ENCODE data around the gene BRINP1. TPM values are rescaled to one million over a fixed set of nuclear protein-coding genes. Genes with fewer than 3 reads are reported as not detected.

BRINP1 gene
- total RNA-seq, 6 donors from 2014 or later, result 0.30 to 10.9 (median 0.72) TPM; not detected in 1

GRCh38 chr9:119334745-119335144 is 34.5 kb downstream of the BRINP1 start:
- no peak for ATAC-seq (ENCODE audit: low FRiP score in 2 of 2)
- H3K27ac ChIP-seq, result no peak overlapping the region
- H3K4me1 ChIP-seq, result no peaks in the 10 kb centered on the region
- peaks cover 0 to 3% (median 0%) of the 10 kb centered on the region in 4 donors for H3K9me3 ChIP-seq
- no peak for DNase-seq
- H3K4me3 ChIP-seq, result no peak overlapping the region
- TF ChIP-seq POLR2AphosphoS5 (IDR thresholded peaks at IDR 0.05) (no peak), CTCF (IDR thresholded peaks at IDR 0.05) (no peak), EP300 (IDR thresholded peaks at IDR 0.05) (no peak), POLR2A (IDR thresholded peaks at IDR 0.05) (no peak)
- H3K36me3 ChIP-seq, result no peaks in the 10 kb centered on the region
- 68 to 71% methylated on average over 5 of the region's 5 CpGs for WGBS, 2 donors
- no peaks in the 10 kb centered on the region for H3K27me3 ChIP-seq

- no peaks in the 10 kb centered on the region for H3K27me3 ChIP-seq
- H3K9me3 ChIP-seq, result peaks cover 0 to 10% (median 1%) of the 10 kb centered on the region in 4 donors
- no peak overlapping the region for H3K4me3 ChIP-seq
- no peaks in the 10 kb centered on the region for H3K4me1 ChIP-seq
- DNase-seq, result no peak
- 70 to 77% methylated on average over 4 of the region's 4 CpGs for WGBS, 2 donors
- H3K36me3 ChIP-seq, result no peaks in the 10 kb centered on the region
- H3K27ac ChIP-seq, result no peak overlapping the region
- no peak for ATAC-seq (ENCODE audit: low FRiP score in 2 of 2)
- no peak for TF ChIP-seq EP300 (IDR thresholded peaks at IDR 0.05)
- no peak for TF ChIP-seq POLR2AphosphoS5 (IDR thresholded peaks at IDR 0.05)
These were observed 35.6 kb downstream of the BRINP1 start for GRCh38 chr9:119333507-119334229.

GRCh38 chr9:119332522-119332921 is 36.7 kb downstream of the BRINP1 start:
- 74 to 94% methylated on average over 1 to 2 of the region's 2 CpGs for WGBS, 2 donors
- Histone ChIP-seq H3K4me3 (no peak overlapping the region), H3K36me3 (no peaks in the 10 kb centered on the region), H3K4me1 (no peaks in the 10 kb centered on the region), H3K9me3 (peaks cover 0 to 10% (median 1%) of the 10 kb centered on the region in 4 donors), H3K27ac (no peak overlapping the region), H3K27me3 (no peaks in the 10 kb centered on the region)
- DNase-seq (no peak), ATAC-seq (ENCODE audit: low FRiP score in 2 of 2) (no peak)
- TF ChIP-seq EP300 (IDR thresholded peaks at IDR 0.05), result no peak
- TF ChIP-seq POLR2A (IDR thresholded peaks at IDR 0.05), result no peak
- TF ChIP-seq CTCF (IDR thresholded peaks at IDR 0.05), result no peak
- no peak for TF ChIP-seq POLR2AphosphoS5 (IDR thresholded peaks at IDR 0.05)

GRCh38 chr9:119322184-119322583 is 47.1 kb downstream of the BRINP1 start:
- H3K27ac ChIP-seq, result no peak overlapping the region
- no peaks in the 10 kb centered on the region for H3K36me3 ChIP-seq
- 60 to 65% methylated on average over 7 of the region's 7 CpGs for WGBS, 2 donors
- DNase-seq (peak in 1 of 2 donors; percentile 7), ATAC-seq (ENCODE audit: low FRiP score in 2 of 2) (peak in 1 of 2 donors; percentile 78)
- no peaks in the 10 kb centered on the region for H3K27me3 ChIP-seq
- no peaks in the 10 kb centered on the region for H3K9me3 ChIP-seq
- H3K4me1 ChIP-seq, result no peaks in the 10 kb centered on the region
- no peak overlapping the region for H3K4me3 ChIP-seq
- TF ChIP-seq POLR2A (IDR thresholded peaks at IDR 0.05) (no peak), EP300 (IDR thresholded peaks at IDR 0.05) (no peak), POLR2AphosphoS5 (IDR thresholded peaks at IDR 0.05) (no peak), CTCF (IDR thresholded peaks at IDR 0.05) (no peak)

GRCh38 chr9:119318371-119318770 is 50.9 kb downstream of the BRINP1 start:
- Histone ChIP-seq H3K4me1 (no peaks in the 10 kb centered on the region), H3K27me3 (no peaks in the 10 kb centered on the region), H3K36me3 (no peaks in the 10 kb centered on the region), H3K27ac (no peak overlapping the region), H3K9me3 (no peaks in the 10 kb centered on the region), H3K4me3 (no peak overlapping the region)
- TF ChIP-seq CTCF (IDR thresholded peaks at IDR 0.05) (no peak), EP300 (IDR thresholded peaks at IDR 0.05) (no peak), POLR2AphosphoS5 (IDR thresholded peaks at IDR 0.05) (no peak), POLR2A (IDR thresholded peaks at IDR 0.05) (no peak)
- no peak for ATAC-seq (ENCODE audit: low FRiP score in 2 of 2)
- DNase-seq, result no peak
- 47 to 53% methylated on average over 4 of the region's 4 CpGs for WGBS, 2 donors

Measured in upper lobe of left lung (tissue), 6 donors.